Measurements from ENCODE around the gene ZBTB17.

DNA sequence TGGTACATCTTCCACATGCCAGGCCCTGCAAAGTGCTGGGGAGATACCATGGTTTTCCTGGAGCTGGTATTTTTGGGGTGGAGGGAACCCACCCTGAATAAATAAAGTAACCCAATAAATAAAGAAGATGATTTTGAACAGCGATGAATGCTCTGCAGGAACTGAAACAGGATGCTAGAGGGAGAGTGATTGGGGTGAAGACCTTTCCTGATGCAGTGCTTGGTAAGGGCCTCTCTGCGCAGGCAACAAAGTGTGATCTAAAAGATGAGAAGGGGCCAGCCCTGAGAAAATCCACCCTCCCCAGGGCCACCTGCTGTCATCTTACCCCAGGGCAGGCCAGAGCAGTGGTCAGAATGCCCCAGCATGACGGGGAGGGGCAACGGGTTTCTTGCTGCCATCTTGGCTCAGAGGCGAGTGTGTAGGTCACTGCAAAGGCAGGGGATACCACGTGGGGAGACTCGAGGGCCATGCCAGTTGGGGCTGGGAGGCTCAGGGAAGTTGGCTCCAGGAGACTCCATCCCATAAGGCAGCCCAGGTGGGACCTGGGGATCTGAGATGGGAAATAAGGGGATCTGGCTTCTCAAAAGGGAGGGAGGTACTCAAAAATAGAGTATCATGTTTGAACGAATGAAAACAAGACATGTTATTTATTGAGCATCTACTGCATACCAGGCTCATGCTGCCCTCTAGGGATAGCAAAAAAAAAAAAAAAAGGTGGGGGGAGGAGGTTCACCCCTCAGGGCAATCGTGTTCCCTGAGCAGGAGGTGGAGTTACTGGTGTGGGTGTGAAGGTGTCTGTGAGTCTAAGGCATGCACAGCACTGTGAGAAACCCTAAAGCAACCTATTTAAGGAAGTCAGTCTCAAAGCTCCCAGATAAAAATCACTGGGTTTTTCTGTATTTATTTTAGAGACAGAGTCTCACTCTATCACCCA is 30.9 kb upstream of the ZBTB17 start:
- TF ChIP-seq, protein P1, sequence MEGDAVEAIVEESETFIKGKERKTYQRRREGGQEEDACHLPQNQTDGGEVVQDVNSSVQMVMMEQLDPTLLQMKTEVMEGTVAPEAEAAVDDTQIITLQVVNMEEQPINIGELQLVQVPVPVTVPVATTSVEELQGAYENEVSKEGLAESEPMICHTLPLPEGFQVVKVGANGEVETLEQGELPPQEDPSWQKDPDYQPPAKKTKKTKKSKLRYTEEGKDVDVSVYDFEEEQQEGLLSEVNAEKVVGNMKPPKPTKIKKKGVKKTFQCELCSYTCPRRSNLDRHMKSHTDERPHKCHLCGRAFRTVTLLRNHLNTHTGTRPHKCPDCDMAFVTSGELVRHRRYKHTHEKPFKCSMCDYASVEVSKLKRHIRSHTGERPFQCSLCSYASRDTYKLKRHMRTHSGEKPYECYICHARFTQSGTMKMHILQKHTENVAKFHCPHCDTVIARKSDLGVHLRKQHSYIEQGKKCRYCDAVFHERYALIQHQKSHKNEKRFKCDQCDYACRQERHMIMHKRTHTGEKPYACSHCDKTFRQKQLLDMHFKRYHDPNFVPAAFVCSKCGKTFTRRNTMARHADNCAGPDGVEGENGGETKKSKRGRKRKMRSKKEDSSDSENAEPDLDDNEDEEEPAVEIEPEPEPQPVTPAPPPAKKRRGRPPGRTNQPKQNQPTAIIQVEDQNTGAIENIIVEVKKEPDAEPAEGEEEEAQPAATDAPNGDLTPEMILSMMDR (IDR thresholded peaks at IDR 0.05), result no peak
- no peak for TF ChIP-seq POLR2A (IDR thresholded peaks at IDR 0.05)
